Measurements from ENCODE around the gene LCE2D. TPM values are rescaled to one million over a fixed set of nuclear protein-coding genes. Genes with fewer than 3 reads are reported as not detected.
"Not testable (repeated sequence)": the region's sequence is repeated elsewhere in the genome, so short reads cannot be mapped to it uniquely, and the experiment has no call there.

Gene LCE2D
- total RNA-seq, 1 experiment from 2014 or later, result not detected

DNA sequence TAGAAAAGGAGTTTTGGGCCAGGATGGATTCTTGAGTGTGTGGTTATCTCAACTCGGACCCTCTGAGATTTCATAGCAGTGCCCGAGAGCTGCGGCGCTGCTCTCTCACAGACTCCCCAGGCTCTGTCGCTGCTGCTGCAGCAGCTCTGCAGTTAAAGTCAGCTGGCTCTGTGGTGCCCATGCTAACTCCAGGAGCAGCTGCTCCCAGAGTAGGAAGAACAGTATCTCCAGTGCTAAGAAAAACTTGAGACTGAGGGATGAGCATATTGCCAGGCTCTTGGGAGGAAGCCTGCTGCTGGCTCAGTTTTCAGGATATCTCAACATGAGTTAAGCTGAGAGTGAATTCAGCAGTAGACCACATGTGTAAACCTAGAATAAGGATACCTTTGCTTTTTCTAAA, 4.5 kb downstream of the LCE2D start:
- no peaks in the 10 kb centered on the region for H3K9me3 Mint-ChIP-seq (ENCODE audit: unreplicated experiment)
- no peak overlapping the region for H3K4me3 Mint-ChIP-seq (ENCODE audit: unreplicated experiment)
- ChIA-PET POLR2A (interaction anchor here (0.8 kb wide), 1 partner anchor 12 kb away, joined by 3 read pairs; no protein-coding TSS in a partner anchor), CTCF (interaction anchor here (1.2 to 7.3 kb wide), 2 partner anchors 13 to 203 kb away, joined by 3 to 58 read pairs; no protein-coding TSS in a partner anchor)
- intact Hi-C loops (cut with micrococcal nuclease), result no loop called here
- BruUV-seq (replicated peaks), result no TSS peak
- TF ChIP-seq, protein P1, sequence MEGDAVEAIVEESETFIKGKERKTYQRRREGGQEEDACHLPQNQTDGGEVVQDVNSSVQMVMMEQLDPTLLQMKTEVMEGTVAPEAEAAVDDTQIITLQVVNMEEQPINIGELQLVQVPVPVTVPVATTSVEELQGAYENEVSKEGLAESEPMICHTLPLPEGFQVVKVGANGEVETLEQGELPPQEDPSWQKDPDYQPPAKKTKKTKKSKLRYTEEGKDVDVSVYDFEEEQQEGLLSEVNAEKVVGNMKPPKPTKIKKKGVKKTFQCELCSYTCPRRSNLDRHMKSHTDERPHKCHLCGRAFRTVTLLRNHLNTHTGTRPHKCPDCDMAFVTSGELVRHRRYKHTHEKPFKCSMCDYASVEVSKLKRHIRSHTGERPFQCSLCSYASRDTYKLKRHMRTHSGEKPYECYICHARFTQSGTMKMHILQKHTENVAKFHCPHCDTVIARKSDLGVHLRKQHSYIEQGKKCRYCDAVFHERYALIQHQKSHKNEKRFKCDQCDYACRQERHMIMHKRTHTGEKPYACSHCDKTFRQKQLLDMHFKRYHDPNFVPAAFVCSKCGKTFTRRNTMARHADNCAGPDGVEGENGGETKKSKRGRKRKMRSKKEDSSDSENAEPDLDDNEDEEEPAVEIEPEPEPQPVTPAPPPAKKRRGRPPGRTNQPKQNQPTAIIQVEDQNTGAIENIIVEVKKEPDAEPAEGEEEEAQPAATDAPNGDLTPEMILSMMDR (IDR thresholded peaks at IDR 0.05; ENCODE audit: unreplicated experiment), result no peak
- H3K27ac Mint-ChIP-seq (ENCODE audit: low read depth, unreplicated experiment), result no peak overlapping the region
- no peaks in the 10 kb centered on the region for H3K36me3 Mint-ChIP-seq (ENCODE audit: insufficient read depth, unreplicated experiment)
- DNase-seq (ENCODE audit: unreplicated experiment), result no peak
- no peaks in the 10 kb centered on the region for H3K4me1 Mint-ChIP-seq (ENCODE audit: insufficient read depth, unreplicated experiment)
- H3K27me3 Mint-ChIP-seq (ENCODE audit: insufficient read depth, unreplicated experiment), result peaks cover 17% of the 10 kb centered on the region

DNA sequence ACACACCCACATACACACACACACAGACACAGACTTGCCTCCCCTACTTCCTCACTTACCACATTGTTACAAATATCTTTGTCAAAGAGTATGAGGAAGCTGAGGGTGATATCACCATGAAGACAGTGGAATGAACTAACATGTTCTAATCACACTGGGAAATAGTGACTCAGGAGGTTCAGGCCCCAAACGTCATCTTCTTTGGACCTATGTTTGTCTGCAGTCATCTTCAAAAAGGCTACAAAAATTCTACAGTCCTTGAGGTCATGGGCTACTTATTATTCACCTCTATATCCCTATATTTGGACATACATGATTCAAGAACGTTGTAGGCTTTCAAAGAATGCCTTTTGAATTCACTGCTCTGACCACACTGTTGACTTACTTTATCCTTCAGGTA, 9.8 kb downstream of the LCE2D start:
- Mint-ChIP-seq H3K4me1 (ENCODE audit: insufficient read depth, unreplicated experiment) (no peaks in the 10 kb centered on the region), H3K27me3 (ENCODE audit: insufficient read depth, unreplicated experiment) (peaks cover 11% of the 10 kb centered on the region)
- no peak for DNase-seq (ENCODE audit: unreplicated experiment)

DNA sequence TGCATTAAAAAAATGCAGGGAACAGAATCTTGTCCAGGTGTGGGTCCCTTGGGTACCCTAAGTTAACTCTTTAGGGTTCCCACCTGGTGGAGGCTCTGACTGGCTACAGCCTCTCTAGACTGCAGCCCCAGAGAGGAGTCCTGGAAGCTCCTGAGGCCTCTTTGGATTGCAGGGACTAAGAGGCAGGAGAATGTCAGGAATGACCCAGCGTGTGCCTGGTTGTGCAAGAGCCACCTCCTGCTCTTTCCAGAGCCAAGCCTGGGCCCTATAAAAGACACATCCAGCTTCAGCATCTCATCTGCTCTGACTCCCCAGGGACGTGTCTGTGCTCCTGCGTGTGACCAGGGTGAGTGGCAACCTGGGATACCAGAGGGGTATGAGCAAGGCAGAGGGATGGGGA, 11.8 kb downstream of the LCE2D start, which contains the start of gene LCE2C:
TSS of gene LCE2C (plus strand) at position 297 of the 400 bp plus-strand sequence. CDS start 737 bp downstream, outside the sequence.
- H3K36me3 Mint-ChIP-seq (ENCODE audit: insufficient read depth, unreplicated experiment); POLR2A ChIA-PET; H3K4me1 Mint-ChIP-seq (ENCODE audit: insufficient read depth, unreplicated experiment); intact Hi-C loops (cut with micrococcal nuclease); H3K4me3 Mint-ChIP-seq (ENCODE audit: unreplicated experiment); H3K9me3 Mint-ChIP-seq (ENCODE audit: unreplicated experiment); DNase-seq (ENCODE audit: unreplicated experiment); BruUV-seq (replicated peaks); H3K27ac Mint-ChIP-seq (ENCODE audit: low read depth, unreplicated experiment): not testable (repeated sequence)
- peaks cover 26% of the 10 kb centered on the region for H3K27me3 Mint-ChIP-seq (ENCODE audit: insufficient read depth, unreplicated experiment)
- CTCF ChIA-PET, result interaction anchor here (0.7 kb wide), 2 partner anchors 21 to 56 kb away, joined by 3 read pairs; no protein-coding TSS in a partner anchor

More for the DNA sequence above, 9.8 kb downstream of the LCE2D start:
- H3K36me3 Mint-ChIP-seq (ENCODE audit: insufficient read depth, unreplicated experiment), result no peaks in the 10 kb centered on the region
- BruUV-seq (replicated peaks), result no TSS peak
- no peak overlapping the region for H3K4me3 Mint-ChIP-seq (ENCODE audit: unreplicated experiment)
- CTCF ChIA-PET, result interaction anchor here (1.5 kb wide), 1 partner anchor 19 kb away, joined by 6 read pairs; no protein-coding TSS in a partner anchor
- H3K9me3 Mint-ChIP-seq (ENCODE audit: unreplicated experiment), result no peaks in the 10 kb centered on the region
- H3K27ac Mint-ChIP-seq (ENCODE audit: low read depth, unreplicated experiment), result no peak overlapping the region
- POLR2A ChIA-PET, result no interaction called here
- TF ChIP-seq, protein P1 (IDR thresholded peaks at IDR 0.05; ENCODE audit: unreplicated experiment), result no peak
- intact Hi-C loops (cut with micrococcal nuclease), result no loop called here

DNA sequence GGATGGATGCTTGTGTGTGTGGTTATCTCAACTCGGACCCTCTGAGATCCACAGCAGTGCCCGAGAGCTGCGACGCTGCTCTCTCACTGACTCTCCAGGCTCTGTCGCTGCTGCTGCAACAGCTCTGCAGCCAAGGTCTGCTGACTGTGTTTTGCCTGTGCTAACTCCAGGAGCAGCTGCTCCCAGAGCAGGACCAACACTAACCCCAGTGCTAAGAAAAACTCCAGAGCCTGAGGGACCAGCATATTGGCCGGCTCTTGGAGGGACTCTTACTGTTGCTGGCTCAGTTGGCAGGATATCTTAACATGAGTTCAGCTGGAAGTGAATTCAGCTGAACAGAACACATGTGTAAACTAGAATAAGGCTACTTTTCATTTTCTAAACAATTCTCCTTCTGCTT, 16.3 kb downstream of the LCE2D start:
- no TSS peak for BruUV-seq (replicated peaks)
- peaks cover 37% of the 10 kb centered on the region for H3K27me3 Mint-ChIP-seq (ENCODE audit: insufficient read depth, unreplicated experiment)
- no peaks in the 10 kb centered on the region for H3K4me1 Mint-ChIP-seq (ENCODE audit: insufficient read depth, unreplicated experiment)
- ChIA-PET POLR2A (no interaction called here), CTCF (interaction anchor here (1.2 kb wide), 1 partner anchor 26 kb away, joined by 3 read pairs; no protein-coding TSS in a partner anchor)
- intact Hi-C loops (cut with micrococcal nuclease), result no loop called here
- H3K27ac Mint-ChIP-seq (ENCODE audit: low read depth, unreplicated experiment), result no peak overlapping the region
- H3K9me3 Mint-ChIP-seq (ENCODE audit: unreplicated experiment), result no peaks in the 10 kb centered on the region
- H3K36me3 Mint-ChIP-seq (ENCODE audit: insufficient read depth, unreplicated experiment), result no peaks in the 10 kb centered on the region
- TF ChIP-seq, protein P1 (IDR thresholded peaks at IDR 0.05; ENCODE audit: unreplicated experiment), result no peak
- no peak for DNase-seq (ENCODE audit: unreplicated experiment)
- H3K4me3 Mint-ChIP-seq (ENCODE audit: unreplicated experiment), result no peak overlapping the region
